GM12865 (cell line): ENCODE results near the gene NTN1.

Experiments
- DNase-seq: peaks from one replicate; pipeline ENCODE4 v3.0.0; 2010; ENCODE audit warnings: low read depth
- H3K4me3 ChIP-seq: 2 replicates; pipeline ENCODE4 v1.5.1; 2011; ENCODE audit warnings: mild to moderate bottlenecking, low read depth, low read length, control low read depth
- CTCF ChIP-seq: IDR thresholded peaks from 2 replicates; pipeline ENCODE4 v1.5.1; 2011; ENCODE audit warnings: low read length, control low read depth, low read depth, inconsistent platforms; ENCODE audit not compliant: insufficient read depth; ENCODE audit errors: missing control alignments

Gene NTN1

GRCh38 chr17:9120471-9120870 is 99.2 kb downstream of the NTN1 start:
- no peak overlapping the region for H3K4me3 ChIP-seq
- peak; percentile 33 for TF ChIP-seq CTCF
- peak; percentile 8 for DNase-seq

GRCh38 chr17:9121186-9121820 is 100.0 kb downstream of the NTN1 start:
- TF ChIP-seq CTCF, result no peak
- H3K4me3 ChIP-seq, result no peak overlapping the region
- DNase-seq, result no peak

GRCh38 chr17:9123594-9124553 is 102.6 kb downstream of the NTN1 start:
- DNase-seq, result peak; percentile 19
- no peak for TF ChIP-seq CTCF
- no peak overlapping the region for H3K4me3 ChIP-seq

GRCh38 chr17:9124554-9124935 is 103.2 kb downstream of the NTN1 start:
- DNase-seq, result no peak
- TF ChIP-seq CTCF, result no peak
- H3K4me3 ChIP-seq, result no peak overlapping the region

- no peak for TF ChIP-seq CTCF
- no peak for DNase-seq
- H3K4me3 ChIP-seq, result no peak overlapping the region
Measured at GRCh38 chr17:9125722-9126121, 104.4 kb downstream of the NTN1 start.

- no peak for TF ChIP-seq CTCF
- no peak for DNase-seq
- no peak overlapping the region for H3K4me3 ChIP-seq
Measured at GRCh38 chr17:9127340-9127739, 106.0 kb downstream of the NTN1 start.
